Activated CD4-positive, alpha-beta T cell treated with anti-CD3 and anti-CD28 coated beads for 24 hours (primary cell): ENCODE results near the gene IL27RA.

Source experiments
- DNase-seq, 2 donors: peaks; one replicate each; pipeline ENCODE4 v3.0.0-alpha.2; 2020; ENCODE audit warnings: low read depth in 2 of 2

IL27RA gene

DNA sequence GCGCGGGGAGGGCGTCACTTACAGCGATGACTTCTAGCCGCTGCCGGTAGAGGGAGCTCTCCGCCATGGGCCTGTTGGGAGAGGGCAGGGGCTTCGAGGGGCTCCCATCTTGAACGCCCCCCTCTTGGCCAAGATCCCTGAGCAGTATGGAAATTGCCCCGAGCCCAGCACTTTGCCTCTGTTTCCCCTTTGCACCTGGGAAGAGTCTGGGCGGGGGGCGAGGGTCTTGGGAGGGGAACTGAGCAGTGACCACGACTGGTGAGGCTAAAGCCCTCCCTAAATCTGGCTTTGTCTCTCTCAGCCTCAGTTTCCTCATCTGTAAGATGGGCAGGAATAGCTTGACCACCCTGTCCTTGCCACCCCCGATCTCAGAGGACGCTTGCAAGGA, 27.5 kb downstream of the IL27RA start:
- DNase-seq: no peak

DNA sequence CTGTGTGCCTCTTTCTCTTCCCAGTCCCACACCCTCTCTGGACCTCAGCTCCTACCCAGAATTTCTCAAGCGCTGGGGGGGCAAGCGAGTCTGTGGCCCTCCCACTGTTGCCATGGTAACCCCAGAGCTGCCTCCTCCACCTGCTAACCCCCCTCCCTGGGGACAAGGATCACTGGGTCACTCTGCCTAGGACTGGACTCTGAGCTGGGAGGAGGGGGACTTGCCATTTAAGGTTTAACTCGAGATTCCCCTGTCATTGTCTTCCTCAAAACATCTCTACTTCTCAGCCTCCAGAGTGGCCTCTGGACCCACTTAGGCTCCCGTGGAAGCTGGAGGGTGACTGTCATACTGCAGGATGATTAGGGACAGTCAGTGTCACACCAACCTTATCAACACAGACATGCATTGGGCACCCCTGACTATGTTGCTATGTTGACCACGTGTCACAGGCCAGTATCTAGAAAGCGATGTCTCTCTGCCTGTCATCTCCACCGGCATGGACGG, 28.1 kb downstream of the IL27RA start:
- no peak for DNase-seq

- no peak for DNase-seq
Measured at GRCh38 chr19:14061081-14061749, 29.7 kb downstream of the IL27RA start.

DNA sequence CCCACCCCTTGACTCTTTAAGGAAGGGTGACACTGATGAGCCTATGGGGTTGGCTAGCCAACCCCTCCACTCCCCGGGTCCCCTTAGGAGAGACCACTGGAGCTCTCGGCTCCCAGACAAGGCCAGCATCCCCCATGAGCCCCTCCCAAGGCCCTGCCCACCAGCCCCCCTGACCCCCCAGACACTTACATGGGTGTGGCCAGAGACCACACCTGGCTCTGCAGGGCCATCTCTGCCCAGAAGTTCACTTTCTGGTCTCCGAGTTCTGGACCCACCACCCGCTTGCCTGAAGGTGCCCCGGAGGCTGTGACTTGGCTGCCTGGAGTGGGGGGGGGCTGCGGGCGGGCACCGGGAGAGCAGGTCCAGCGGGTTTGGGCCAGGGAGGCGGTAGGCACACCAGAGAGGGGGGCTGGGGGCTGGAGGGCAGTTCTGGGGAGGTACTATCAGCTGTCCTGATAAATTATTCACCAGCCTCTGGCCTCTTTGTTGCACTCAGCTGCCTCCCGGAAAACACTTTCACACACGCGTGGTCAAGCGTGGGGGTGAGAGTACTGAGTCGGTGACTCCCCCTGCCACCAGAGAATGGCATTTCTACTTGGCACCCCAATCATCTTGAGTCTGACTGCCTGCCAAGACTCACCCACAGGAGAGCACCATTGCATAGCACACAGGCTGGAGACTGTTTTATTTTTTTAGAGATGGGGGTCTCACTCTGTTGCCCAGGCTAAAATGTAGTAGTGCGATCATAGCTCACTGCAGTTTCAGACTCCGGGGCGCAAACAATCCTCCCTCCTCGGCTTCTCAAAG, 30.4 kb downstream of the IL27RA start, which contains the start of gene PALM3:
Gene PALM3, minus strand, starts transcription at position 326 of the 807 bp plus-strand sequence. Its CDS starts 96 bp downstream, at position 230.
- no peak for DNase-seq

DNA sequence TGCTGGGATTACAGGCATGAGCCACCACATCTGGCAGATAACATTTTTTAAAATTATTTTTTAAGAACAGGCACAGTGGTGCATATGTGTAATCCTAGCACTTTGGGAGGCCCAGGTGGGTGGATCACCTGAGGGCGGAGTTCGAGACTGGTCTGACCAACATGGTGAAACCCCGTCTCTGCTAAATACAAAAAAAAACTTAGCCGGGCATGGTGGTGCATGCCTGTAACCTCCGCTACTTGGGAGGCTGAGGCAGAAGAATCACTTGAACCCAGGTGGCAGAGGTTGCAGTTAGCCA, 30.9 kb downstream of the IL27RA start:
- no peak for DNase-seq

- no peak for DNase-seq
Measured at GRCh38 chr19:14063105-14063504, 31.5 kb downstream of the IL27RA start.

GRCh38 chr19:14066134-14066533, 34.6 kb downstream of the IL27RA start:
- DNase-seq: no peak

DNA sequence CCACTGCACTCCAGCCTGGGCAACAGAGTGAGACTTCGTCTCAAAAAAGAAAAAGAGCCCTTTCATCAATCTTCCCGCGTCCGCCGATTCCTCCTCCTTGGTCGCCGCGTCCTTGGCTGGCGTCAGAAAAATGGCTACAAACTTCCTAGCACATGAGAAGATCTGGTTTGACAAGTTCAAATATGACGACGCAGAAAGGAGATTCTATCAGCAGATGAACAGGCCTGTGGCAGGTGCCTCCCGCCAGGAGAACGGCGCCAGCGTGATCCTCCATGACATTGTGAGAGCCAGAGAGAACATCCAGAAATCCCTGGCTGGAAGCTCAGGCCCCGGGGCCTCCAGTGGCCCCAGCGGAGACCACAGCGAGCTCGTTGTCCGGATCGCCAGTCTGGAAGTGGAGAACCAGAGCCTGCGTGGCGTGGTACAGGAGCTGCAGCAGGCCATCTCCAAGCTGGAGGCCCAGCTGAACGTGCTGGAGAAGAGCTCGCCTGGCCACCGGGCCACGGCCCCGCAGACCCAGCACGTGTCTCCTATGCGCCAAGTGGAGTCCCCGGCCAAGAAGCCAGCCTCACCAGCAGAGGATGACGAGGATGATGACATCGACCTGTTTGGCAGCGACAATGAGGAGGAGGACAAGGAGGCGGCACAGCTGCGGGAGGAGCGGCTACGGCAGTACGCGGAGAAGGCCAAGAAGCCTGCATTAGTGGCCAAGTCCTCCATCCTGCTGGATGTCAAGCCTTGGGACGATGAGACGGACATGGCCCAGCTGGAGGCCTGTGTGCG, 38.9 kb downstream of the IL27RA start:
- DNase-seq: no peak

DNA sequence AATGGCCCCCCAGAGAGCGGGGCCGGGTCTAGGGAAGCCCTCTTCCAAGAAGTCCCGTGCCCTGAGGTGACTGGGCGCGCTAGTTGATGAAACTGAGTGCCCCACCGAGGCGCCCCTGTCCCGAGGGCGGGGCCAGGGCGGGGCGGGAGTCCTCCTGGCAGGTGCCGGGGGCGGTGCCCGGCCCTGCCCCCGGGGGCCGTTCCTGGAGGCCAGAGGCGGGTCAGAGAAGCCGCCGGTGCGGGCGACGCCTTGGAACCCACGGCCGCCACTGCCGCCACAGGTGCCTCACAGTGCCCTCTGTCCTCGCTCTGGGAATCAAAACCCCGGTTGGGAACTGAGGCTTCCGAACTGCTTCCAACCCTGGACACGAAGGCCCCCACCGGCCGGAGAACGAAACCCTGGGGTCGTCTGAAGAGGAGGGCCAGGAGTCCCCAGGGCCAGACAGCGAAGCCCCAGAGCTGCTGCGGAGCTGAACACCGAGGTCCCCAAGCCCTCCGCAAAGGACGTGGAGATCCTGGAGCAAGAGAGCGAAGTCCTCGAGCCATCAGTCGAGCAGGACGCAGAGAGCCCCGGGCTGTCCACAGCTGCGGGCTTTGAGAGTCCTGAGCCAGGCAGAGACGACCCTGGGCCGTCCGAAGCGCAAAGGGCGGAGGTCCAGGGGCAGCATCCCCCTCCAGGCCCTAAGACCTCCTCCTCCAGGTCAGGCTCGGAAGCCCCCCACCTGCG, 41.1 kb downstream of the IL27RA start, which contains the start of gene MISP3:
Gene MISP3, plus strand, starts transcription at position 252 of the 726 bp plus-strand sequence. CDS start 524 bp downstream, outside the sequence.
- DNase-seq: no peak

- peak; percentile 56 to 61 for DNase-seq
Measured at GRCh38 chr19:14073261-14073924, 41.8 kb downstream of the IL27RA start.

DNA sequence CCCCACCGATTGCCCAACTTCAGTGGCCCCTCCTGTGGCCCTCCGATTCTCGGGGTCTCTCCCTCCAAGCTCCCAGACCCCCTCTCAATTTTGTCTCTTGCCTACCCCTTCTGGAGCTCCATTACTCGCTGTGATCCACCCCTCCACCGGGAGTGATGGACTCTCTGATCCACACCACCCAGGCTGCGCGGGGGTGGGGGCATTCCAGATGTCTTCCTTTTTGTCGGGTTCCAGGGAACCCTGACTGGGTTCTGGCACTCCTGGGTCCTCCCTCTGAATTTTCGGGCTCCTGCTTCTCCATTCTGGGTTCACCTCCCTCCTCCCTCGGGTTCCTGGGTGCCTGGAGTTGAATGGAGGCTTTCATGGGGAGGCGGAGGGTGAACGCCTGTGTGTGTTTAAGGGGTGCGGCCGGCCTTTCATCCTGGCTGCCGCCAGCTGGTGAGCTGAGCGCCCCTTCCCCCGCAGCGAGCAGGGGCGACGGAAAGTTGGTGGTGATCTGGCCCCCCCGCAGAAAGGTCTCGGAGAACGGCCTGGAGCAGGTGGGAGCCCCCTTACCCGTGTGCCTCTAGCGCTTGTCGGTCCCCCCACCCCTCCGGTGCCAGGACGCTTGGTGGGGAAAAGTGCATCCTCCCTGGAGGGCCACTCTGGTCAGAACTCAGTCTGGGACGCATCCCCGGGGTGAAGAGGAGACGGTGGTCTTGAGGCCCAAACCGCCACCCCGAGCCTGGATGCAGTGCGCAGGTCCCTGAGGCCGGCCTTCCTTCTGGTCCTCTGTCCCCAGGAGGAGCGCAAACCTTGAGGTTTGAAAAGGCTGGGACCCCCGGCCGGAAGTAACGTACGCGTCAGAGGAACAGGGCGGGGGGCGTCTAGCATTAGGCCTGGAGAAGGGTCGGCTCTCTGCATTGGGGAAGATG, 42.6 kb downstream of the IL27RA start:
- no peak for DNase-seq

DNA sequence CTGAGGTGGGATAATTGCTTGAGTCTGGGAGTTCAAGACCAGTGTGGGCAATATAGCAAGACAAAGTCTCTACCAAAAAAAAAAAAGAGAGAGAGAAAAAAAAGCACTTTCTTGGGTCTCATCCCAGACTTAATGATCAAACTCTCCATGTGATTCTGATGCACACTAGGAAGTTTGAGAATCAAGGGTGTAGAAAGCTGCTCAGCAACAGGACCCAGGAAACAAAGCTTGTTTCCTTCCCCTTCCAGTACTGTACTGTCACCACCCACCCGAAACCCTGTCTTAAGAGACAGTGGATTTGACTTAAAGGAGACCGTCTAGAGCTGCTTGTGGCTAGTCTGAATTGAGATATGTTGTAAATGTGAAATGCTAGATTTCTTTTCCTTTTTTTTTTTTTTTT, 46.8 kb downstream of the IL27RA start:
- DNase-seq: no peak

DNA sequence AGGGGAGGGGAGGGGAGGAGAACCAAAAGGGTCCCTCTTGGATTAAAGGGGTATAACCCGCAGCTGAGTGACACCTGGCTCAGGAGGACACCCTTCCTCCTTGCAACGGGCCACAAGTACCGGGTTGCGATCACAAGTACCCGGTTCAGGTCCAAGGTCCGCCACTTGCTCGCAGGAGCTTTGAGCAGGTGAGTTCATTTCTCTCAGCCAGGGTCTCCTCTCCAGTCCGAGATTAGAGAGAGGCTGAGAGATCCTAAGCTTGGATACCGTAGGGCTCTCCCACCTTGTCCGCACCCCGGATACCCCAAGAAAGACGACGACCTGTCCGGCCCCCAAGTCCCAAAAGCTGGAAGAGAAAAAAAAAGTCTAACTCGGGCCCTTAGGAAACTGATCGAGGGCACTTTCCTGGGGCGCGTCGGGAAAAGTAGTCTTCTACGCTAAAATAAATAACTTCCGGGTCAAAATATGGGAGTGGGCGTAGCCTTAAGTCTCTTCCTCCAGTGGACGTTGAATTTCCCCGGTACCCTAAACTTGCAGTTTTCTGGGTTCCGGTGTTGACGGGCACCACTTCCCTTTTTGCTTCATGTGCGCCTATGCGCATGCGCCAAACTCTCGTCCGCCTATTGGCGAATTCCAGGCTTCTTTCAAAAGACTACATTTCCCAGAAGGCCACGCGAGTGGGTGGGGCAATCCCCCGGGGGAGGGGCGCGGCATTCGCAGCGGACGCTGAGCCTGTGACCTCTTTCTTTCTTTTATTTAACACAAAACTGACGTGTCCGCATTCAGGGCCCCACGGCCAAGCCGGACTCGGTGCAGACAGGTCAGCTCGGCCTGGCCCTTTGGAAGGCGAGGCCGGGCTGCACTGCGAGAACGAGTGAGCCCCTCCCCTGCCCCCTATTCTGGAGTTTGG, 49.6 kb downstream of the IL27RA start:
- DNase-seq: peak; percentile 97 to 98

- no peak for DNase-seq
Measured at GRCh38 chr19:14081797-14082674, 50.5 kb downstream of the IL27RA start.

- no peak for DNase-seq
Measured at GRCh38 chr19:14082675-14082960, 51.1 kb downstream of the IL27RA start.

DNA sequence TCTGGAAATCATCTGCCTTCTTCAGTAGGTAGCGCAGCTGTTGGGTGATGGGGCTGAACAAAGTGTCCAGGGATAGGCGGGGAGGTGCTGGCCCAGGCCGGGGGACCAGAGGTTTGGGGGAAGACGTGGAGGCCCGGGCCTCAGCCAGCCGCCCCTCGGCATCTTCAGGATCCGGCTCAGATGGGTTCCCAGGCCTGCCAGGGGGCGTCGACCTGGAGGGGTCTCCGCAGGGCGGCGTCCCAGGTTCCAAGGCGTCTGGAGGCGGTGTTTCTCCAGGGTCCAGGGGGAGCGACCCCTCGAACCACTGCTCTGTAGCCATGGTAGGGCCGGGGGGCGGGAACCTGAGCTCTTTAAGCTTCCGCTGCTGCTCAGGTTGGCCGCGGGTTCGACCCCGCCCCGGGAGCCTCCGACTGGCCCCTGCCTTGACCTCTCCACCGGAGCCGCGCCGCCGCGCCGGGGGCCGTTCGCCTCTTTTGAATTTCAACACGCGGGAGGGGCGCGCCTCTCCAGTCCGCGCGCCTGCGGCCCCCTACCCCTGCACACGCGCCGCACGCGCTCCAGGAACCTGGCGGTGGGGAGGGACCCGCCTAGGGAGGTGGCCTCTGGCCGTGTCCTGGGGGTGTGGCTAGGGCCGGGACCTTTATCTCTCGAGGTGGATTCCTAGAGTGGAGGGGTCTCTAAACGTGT, 53.9 kb downstream of the IL27RA start, which contains the start of gene C19orf67:
Gene C19orf67, minus strand, starts transcription at position 475 of the 687 bp plus-strand sequence. Its CDS starts 156 bp downstream, at position 319.
- no peak for DNase-seq

DNA sequence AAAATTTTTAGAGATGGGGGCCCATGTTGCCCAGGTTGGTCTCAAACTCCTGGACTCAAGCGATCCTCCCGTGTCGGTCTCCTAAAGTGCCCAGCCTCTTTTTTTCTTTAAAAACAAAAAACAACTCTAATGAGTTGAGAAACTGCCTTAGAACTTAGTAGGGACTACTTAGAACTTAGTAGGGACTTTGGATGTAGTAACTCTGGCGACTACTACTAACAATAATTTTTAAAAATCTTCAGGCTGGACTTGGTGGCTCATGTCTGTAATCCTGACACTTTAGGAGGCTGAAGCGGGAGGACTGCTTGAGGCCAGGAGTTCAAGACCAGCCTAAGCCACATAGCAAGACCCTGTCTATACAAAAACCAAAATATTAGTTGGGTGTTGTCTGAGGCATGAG, 54.5 kb downstream of the IL27RA start:
- no peak for DNase-seq
